GM19043 (cell line): ENCODE measurements around the gene PDZRN3.

Experiments used
- ATAC-seq: cut with Tn5 transposase; IDR thresholded peaks from one replicate; pipeline ENCODE4 v1.9.1; 2021; ENCODE audit warnings: low read depth; ENCODE audit not compliant: unreplicated experiment

The PDZRN3 gene

DNA sequence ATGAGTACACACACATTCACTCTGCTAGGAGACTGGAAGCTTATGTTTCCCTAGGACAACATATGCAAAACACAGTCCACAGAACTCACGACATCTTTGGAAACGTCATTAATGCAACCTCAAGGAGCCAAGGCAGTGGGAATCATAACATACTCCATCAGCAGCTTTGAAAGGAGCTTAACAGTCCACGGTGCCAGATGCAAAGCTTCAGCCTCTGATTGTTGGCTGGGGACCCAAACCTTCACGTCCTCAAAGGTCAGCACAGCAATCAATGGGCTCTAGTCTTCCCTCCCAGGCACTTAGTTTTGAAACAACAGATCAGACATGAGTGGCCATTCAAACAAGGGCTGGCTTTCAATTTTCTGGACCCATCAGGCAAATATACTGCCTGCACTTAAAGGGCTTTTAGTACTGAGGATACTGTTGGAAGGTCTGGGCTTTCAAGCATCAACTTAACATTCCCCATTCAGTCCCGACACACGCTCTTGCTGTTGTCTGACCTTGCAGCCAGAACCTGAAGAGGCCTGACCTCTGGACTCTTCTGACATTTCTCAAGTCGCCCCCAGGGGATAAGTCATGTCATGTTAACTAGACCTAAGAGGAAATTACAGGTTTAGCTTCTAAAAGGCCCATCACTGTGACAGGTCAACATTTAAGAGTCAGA is 223.0 kb downstream of the PDZRN3 start:
- ATAC-seq = no peak

DNA sequence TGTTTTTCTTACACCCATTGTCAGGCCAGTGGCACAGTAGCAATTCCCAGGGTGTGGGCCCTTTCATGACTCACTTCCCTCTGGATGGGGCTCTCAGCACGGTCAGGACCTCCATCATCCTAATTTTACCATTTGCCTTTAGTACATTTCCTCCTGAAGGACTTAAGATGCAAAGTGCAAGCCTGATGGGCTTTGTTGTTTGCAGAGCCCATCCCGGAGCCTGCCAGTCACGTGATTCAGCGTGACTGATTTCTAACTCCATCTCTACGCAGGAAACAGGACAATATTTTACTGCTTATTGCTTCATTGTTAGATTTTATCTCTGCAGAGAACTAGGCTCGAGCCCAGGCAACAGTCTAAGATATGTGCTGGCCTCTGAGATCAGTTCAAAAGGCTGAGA is 223.7 kb downstream of the PDZRN3 start:
- no peak for ATAC-seq

DNA sequence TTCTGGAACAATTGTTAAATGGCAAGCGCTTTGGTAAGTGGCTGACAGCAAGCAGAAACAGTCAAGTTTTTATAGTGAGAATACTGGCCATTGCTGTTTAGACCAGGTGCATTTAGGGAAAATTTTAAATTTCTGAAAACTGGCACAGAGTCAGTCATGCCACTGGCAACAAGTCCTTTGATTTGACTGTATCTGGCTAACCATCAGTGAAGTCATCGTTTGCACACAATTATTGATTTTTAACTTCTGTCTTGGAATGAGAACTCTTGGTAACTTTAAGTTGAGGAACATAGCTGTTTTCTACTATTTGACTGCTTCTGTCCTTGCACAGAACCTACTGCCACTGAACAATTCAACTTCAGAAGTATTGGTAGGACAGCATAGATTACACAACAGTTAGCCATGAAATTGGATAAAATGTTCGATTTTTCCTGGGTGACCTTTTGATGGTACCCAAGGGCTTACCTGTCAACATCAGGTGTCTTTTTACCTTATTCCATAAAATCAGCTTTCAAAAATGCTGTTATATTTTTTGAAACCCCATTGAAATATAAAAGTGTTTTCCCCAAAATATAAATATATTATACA is 225.0 kb downstream of the PDZRN3 start:
- no peak for ATAC-seq

DNA sequence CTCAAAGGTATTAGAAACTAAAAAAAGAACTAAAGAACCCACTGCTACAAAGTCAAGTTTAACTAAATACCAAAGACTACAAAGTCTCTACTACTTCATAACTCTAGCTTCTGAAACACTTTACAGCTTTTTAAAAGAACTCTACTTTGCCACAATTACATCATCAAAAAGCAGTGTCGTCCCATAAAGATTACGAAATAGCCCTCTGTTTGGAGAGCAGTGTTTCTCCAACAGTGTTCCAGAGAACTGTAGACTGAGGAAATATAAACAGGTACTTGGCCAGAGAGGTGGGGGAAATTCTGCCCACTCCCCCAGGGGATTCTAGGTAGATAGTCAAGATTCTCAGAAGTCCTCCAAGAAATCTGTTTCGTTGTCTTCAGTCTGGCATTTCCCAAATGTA is 225.6 kb downstream of the PDZRN3 start:
- ATAC-seq = no peak

DNA sequence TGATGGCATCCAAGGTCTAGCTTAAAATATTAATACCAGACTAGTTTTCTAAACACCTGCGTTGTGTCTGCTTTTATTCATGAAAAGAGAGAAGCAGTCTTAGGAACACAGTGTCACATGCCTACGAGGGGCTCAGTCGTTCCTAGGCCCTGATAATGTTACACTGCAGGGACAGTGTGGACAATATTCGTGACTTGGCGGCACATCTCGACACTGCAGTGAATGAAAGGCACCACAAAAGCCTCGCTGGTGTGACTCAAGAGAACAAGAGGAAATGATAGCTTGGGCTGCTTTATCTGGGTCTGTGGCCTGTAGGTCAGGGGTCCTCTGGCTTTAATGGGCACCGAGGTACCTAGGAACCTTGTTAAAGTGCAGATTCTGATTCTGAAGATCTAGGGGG is 226.7 kb downstream of the PDZRN3 start:
- no peak for ATAC-seq

DNA sequence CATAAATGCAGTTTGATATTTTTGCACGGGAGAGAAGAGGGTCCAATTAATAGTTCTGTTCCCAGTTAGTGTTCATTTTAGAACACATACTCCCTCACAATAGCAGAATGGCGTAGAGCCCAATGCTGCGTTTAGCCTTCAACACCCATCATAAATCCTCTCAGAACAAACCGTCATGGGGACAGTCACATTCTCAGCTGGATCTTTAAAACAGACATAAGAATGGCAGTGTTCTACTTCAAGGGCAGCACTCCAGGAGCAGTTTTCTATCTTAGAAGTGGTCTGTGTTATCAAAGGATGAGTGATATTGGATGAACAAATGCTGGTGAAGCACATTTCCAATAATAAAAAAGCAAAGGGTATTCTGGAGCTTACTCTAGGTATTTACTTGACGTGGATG is 230.5 kb downstream of the PDZRN3 start:
- ATAC-seq = no peak

DNA sequence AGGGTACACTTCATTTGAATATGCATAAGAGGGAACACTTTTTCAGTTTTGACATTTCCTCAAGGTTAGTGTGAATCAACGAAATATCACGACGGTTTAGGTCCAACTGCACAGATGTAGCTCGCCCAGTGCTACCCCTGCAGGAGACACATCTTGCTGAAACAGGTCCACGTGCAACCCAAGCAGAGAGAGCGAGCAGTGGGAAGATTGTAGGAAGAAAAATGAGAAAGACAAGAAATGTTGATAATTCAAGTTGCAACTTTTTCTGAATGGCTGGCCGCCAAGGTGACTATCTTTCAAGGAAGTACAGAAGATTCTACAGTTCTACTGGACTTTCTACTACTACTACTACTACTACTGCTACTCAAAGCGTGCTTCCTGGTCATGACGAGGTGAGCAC is 231.7 kb downstream of the PDZRN3 start:
- no peak for ATAC-seq

DNA sequence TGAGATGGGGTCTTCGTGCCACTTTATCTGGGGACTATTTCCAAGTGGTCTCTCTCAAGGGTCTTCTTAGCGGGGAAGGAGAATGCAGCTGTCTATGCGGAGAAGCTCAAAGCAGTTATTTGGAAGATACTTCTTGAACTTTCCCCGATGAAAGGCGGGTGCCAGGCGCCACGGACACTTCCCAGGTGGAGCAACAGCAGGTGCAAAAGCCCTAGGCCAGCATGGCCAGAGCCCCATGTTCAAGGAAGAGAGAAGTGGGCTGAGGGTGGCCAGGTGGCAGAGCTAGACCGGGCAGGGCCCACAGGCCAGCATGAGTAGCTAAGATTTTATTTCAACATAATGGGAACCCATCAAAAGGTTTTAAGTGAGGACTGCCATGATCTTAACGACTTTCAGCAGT is 232.8 kb downstream of the PDZRN3 start:
- ATAC-seq = no peak

DNA sequence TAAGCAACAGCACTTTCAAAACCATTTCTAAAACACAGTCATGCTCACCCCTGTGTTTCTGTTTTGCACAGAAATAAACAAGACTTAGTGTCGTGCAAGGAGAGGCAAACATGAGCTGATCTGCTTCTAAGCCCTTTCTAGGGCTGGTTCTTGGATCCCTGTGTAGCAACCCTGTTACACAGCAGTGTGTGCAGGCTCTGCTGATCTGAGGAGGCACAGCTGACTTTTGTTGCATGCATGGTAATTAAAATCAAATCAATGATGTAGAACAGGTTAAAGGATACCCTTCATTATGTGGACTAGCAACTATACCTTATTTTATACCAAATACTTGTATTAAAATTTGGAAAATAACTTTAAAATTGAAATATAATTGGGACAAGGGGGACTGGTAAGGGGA is 234.8 kb downstream of the PDZRN3 start:
- ATAC-seq = no peak

DNA sequence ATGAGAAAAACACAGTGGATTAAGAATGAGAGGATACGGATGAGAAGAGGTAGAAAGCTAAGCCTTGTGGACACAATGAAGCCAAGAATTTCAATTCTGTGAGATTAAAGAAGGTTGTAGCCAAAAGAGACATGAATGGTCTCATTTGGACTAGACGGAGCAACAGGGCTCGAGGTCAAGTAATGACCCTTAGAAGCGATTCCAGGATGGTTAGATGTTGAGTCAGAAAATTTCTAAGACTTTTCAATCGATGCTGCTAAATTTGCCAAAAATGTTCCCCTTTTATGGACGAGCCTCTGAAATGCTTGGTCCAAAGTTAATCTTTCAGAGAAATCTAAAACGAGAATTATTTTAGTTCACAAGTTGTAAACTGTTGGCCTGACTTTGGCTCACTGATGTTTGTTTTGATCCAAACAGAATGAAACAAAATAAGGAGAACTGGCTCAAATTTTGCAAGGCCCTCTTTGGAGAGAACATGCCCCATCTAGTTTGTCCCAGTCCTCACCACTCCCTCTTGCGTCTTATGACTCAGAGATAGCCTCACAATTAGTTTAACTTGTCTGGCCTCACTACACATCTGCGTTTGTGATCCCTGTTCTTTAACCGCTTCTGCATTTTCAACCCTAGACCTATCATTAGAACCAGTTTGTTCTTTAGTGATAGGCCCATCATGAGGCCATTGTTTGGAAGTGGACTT is 235.5 kb downstream of the PDZRN3 start:
- no peak for ATAC-seq

DNA sequence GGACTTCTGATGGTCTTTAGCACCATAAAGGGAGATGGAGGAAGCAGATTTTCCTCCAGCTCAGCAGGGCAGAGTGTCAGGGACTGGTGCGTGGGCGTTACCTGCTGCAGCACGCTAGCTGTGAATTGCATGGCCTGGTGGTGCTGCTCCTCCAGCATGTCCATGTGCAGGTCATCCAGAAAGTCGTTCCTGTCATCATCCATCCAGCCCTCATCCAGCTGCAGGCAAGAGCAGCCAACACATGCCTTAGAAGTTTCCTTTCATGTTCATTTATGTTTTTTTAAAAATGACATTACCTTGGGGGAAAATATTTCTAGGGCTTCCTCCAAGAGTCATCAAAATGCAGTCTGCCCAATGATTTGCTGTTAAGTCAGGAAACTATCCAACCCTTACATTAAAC is 239.2 kb downstream of the PDZRN3 start:
- no peak for ATAC-seq

DNA sequence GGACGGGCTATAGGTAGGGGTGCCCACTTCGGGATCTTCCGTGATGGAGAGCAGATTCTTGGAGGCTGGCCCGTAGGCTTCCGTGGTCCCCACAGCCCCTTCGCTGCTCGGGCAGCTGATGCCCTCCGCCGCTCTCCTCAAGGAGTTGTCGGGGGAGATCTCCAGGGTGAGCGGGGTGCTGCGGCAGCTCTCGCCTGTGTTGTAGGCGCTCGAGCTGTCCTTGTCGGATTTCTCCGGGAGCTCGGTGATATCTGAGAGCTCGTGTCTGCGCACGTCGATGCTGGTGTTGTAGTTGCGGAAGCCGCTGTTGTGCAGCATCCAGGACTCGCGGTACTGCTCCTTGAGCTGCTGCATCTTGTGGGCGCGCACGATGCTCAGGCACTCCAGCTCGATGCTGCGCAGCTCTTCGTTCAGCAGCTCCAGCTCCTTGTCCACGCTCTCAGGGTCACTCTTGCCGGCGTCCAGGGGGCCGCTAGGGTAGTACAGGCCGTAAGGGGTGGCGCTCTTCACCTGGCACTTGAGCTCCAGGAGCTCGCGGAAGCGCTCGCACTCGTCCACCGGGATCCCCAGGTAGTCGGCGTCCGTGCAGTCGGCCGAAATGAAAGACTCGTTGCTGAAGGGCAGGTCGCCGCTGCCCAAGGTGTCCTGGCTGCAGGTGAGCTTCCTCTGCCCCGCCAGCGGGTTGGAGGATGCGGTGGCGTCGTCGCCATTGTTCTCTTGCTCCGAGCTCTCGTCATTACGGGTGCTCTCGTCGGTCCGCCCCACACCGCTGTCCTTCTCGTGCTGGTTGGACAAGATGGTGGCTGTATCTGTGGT is 240.4 kb downstream of the PDZRN3 start:
- no peak for ATAC-seq

DNA sequence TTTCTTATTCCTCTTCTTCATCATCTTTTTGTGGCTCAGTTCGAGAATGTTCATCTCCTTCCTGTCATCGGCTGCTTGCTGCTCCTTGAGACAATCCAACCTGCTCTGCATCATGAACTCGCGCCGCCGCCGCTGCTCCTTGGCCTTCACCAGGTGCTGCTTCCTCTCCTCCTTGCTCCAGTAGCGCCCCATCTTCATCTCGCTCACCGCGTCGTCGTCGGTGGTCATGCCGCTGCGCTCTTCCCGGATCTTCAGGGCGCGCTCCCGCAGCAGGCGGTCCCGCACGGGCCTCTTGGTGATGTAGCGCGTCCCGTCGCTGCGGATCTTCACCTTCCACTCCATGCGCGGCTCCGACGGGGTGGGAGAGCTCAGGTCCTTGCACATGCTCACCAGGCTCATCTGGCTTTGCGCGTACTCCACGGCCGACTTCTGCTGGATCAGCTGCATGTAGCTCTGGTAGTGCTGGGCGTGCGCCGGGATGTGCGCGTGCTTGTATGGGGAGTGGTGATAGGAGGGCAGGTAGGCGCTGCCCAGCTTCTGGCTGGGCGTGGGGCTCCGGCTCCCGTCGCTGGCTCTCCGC is 241.2 kb downstream of the PDZRN3 start:
- no peak for ATAC-seq

DNA sequence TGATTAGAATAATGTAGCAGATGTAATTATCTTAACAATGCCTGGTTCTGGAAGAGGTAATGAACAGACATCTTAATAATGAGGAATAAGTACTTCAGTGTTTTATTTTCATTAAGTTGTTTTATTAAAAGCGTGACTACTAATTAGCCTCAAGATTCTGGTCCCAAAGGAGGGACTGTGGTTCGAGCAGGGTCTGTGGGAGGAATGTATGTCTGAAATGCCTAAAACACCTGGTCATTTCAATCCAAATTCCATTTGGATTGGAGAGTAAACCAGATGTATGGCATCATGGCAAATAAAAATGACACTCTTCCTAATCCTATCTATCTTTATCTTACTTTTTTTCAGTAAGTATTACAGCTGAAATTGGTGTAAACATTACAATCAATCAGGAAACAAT is 243.2 kb downstream of the PDZRN3 start:
- no peak for ATAC-seq

DNA sequence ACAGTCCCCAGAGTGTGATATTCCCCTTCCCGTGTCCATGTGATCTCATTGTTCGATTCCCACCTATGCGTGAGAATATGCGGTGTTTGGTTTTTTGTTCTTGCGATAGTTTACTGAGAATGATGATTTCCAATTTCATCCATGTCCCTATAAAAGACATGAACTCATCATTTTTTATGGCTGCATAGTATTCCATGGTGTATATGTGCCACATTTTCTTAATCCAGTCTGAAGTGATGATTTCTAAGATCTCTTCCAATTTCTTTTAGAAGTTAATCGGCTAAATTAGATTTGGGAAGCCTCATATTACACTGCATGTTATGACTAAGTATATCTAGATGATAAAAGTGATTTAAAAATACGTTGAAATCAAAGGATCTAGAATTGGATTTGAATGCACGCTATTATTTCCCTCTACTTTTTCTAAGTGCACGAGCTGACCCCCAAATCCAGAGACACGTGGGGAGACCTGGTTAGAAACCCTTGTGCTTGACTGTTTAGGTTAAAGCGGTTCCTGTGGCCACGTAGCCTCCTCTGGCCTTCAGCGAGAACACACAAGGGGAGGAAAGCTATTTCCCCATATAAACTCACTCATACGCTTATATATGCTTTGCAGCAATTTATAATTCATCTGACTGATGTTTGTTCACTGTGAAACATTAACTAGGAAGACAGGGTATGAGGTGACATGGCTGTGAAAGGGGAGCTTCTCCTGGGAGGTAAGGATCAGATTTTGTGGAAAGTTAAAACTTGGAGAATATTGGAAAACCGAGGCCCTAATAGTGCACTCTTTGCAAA is 243.8 kb downstream of the PDZRN3 start:
- ATAC-seq = no peak

DNA sequence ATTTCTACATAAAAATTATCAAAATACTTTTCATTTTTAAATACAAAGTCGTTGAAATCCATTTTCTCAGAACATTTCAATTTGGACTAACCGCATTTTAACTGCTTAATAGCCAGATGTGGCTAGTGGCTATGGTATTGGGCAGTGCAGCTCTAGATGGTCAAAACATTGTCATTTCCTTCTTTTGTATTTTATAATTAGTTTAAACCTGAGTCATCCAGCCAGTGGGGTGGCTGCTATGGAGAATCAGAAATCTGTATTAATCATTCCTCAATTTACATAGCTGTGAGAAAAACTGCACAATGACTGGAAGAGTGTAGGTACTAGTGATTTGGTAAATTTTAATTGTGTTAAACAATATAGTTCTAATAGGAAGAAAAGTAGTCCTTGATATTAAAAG is 245.3 kb downstream of the PDZRN3 start:
- ATAC-seq = no peak

DNA sequence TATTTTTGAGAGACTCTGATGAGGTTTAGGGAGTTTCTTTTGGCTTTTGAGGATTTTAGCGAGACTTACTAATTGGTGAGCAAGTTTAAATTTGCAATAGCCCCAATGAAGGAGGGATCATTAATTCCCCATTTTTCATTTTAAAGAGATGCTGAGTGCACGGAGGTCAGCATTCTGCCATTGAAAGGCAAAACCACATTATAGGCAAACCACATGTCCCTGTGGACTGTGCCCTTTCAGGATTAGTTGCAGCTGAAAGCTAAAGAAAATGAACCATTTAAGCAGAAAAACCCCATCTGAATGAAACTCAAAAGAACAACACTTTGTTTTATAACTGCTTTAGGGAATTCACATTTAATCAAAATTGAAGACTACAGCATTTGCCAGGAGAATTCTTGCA is 246.5 kb downstream of the PDZRN3 start:
- ATAC-seq = no peak

DNA sequence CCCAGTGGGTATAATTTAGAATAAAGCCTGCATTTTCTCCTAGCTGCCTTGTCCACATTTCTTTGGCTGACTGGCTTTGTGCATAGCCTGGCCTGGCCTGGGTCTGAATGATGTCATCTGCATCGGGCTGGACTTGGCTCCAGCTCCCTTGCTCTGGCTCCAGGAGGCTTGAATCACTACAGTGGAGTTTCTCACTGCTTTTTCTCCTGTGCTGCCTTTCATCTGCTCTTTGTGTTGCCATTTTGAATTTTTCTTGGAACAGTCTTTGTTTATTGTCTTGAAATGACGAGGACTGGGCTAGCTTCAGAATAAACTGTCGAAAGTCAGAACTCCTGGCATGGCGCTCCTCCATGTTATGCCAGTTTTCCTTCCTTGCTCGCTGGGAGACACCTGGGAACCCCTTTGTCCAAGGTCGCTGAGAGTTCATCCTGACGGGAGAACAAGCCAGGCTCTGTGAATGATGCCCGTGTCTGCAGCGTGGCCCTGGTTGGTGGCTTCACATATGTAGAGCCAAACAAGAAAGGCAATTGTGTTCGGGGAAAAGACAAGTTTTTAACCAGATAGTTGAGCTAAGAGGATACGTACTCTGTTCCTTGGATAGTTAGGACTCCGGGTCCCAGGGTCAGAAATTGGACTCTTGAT is 258.9 kb downstream of the PDZRN3 start:
- ATAC-seq = no peak

DNA sequence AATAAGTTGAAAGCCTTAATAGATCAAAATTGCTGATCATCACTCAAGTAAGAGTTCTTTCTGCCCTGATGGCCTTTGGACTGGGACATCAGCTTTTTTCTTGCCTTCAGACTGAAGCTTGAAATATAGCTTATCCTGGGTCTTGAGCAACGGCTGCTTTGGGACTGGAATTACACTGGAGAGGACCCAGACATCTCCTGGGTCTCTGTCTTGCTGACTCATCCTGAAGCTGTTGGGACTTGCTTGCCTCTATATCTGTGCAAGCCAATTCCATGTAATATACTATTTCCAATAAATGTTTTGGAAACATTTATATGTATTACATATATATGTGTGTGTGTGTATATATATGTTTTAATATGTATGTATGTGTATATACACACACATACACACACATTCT is 260.2 kb downstream of the PDZRN3 start:
- no peak for ATAC-seq

DNA sequence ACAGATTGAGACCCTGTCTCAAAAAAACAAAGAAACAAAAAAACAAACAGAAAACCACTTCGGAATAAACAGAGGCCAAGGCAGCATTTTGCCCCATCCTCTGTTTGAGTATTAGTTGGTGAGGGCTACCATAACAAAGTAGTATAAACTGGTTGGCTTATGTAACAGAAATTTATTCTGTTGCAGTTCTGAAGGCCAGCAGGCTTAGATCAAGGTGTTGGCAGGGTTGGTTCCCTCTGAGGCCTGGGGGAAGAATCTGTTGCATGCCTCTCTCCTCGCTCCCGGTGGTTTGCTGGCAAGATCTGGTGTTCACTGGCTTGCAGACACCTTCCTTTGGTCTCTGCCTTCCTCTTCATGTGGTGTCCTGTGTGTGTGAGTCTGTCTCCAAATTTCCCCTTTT is 261.6 kb downstream of the PDZRN3 start:
- no peak for ATAC-seq
